IPS-15b (cell line): ENCODE data around the gene NPHP3.

Experiments used
- H3K27me3 ChIP-seq: one replicate; pipeline ENCODE4 v1.6.1; 2013; ENCODE audit warnings: low read length; ENCODE audit not compliant: control insufficient read depth, insufficient read depth
- H3K36me3 ChIP-seq: one replicate; pipeline ENCODE4 v1.6.1; 2013; ENCODE audit warnings: low read length; ENCODE audit not compliant: control insufficient read depth, insufficient read depth
- H3K4me1 ChIP-seq: one replicate; pipeline ENCODE4 v1.6.1; 2013; ENCODE audit warnings: mild to moderate bottlenecking, low read length; ENCODE audit not compliant: control insufficient read depth, insufficient read depth
- H3K4me3 ChIP-seq: one replicate; pipeline ENCODE4 v1.5.1; 2013; ENCODE audit warnings: low read depth, low read length
- H3K9ac ChIP-seq: one replicate; pipeline ENCODE4 v1.6.1; 2013; ENCODE audit warnings: low read depth, mild to moderate bottlenecking, low read length
- H3K9me3 ChIP-seq: one replicate; pipeline ENCODE4 v1.6.1; 2013; ENCODE audit warnings: mild to moderate bottlenecking, low read length; ENCODE audit not compliant: control insufficient read depth, insufficient read depth

NPHP3 gene

GRCh38 chr3:132721479-132722164 is 587 bp downstream of the NPHP3 start:
- H3K9ac ChIP-seq: peak overlapping the region; percentile 79
- H3K27me3 ChIP-seq: no peaks in the 10 kb centered on the region
- H3K36me3 ChIP-seq: no peaks in the 10 kb centered on the region
- H3K4me3 ChIP-seq: peak overlapping the region; percentile 81
- peaks cover 2% of the 10 kb centered on the region for H3K4me1 ChIP-seq
- H3K9me3 ChIP-seq: no peaks in the 10 kb centered on the region

GRCh38 chr3:132720228-132720627 is 2.0 kb downstream of the NPHP3 start:
- Histone ChIP-seq H3K9me3 (no peaks in the 10 kb centered on the region), H3K4me1 (peaks cover 2% of the 10 kb centered on the region), H3K4me3 (no peak overlapping the region), H3K36me3 (no peaks in the 10 kb centered on the region), H3K27me3 (no peaks in the 10 kb centered on the region), H3K9ac (no peak overlapping the region)

- Histone ChIP-seq H3K27me3 (no peaks in the 10 kb centered on the region), H3K36me3 (no peaks in the 10 kb centered on the region), H3K4me1 (peaks cover 2% of the 10 kb centered on the region), H3K9me3 (no peaks in the 10 kb centered on the region), H3K4me3 (no peak overlapping the region), H3K9ac (no peak overlapping the region)
Measured at GRCh38 chr3:132716372-132716771, 5.8 kb downstream of the NPHP3 start.

GRCh38 chr3:132713977-132714727 is 8.1 kb downstream of the NPHP3 start:
- Histone ChIP-seq H3K36me3 (no peaks in the 10 kb centered on the region), H3K27me3 (no peaks in the 10 kb centered on the region), H3K4me3 (no peak overlapping the region), H3K9ac (no peak overlapping the region), H3K4me1 (no peaks in the 10 kb centered on the region), H3K9me3 (no peaks in the 10 kb centered on the region)

- no peak overlapping the region for H3K4me3 ChIP-seq
- H3K9me3 ChIP-seq: no peaks in the 10 kb centered on the region
- H3K27me3 ChIP-seq: no peaks in the 10 kb centered on the region
- H3K9ac ChIP-seq: no peak overlapping the region
- H3K4me1 ChIP-seq: no peaks in the 10 kb centered on the region
- H3K36me3 ChIP-seq: no peaks in the 10 kb centered on the region
Measured at GRCh38 chr3:132710311-132710710, 11.9 kb downstream of the NPHP3 start.

GRCh38 chr3:132709761-132710160 is 12.4 kb downstream of the NPHP3 start:
- H3K4me3 ChIP-seq: no peak overlapping the region
- no peaks in the 10 kb centered on the region for H3K36me3 ChIP-seq
- no peaks in the 10 kb centered on the region for H3K27me3 ChIP-seq
- H3K9ac ChIP-seq: no peak overlapping the region
- H3K9me3 ChIP-seq: no peaks in the 10 kb centered on the region
- no peaks in the 10 kb centered on the region for H3K4me1 ChIP-seq

GRCh38 chr3:132703733-132704132 is 18.5 kb downstream of the NPHP3 start:
- Histone ChIP-seq H3K9me3 (no peaks in the 10 kb centered on the region), H3K36me3 (no peaks in the 10 kb centered on the region), H3K27me3 (no peaks in the 10 kb centered on the region), H3K9ac (no peak overlapping the region), H3K4me1 (no peaks in the 10 kb centered on the region), H3K4me3 (no peak overlapping the region)

GRCh38 chr3:132695422-132695821 is 26.8 kb downstream of the NPHP3 start:
- no peaks in the 10 kb centered on the region for H3K9me3 ChIP-seq
- no peak overlapping the region for H3K9ac ChIP-seq
- H3K4me3 ChIP-seq: no peak overlapping the region
- no peaks in the 10 kb centered on the region for H3K27me3 ChIP-seq
- no peaks in the 10 kb centered on the region for H3K4me1 ChIP-seq
- H3K36me3 ChIP-seq: no peaks in the 10 kb centered on the region

GRCh38 chr3:132694991-132695390 is 27.2 kb downstream of the NPHP3 start:
- Histone ChIP-seq H3K36me3 (no peaks in the 10 kb centered on the region), H3K4me1 (no peaks in the 10 kb centered on the region), H3K27me3 (no peaks in the 10 kb centered on the region), H3K9me3 (no peaks in the 10 kb centered on the region), H3K9ac (no peak overlapping the region), H3K4me3 (no peak overlapping the region)

- H3K36me3 ChIP-seq: no peaks in the 10 kb centered on the region
Measured at GRCh38 chr3:132690040-132690439, 32.2 kb downstream of the NPHP3 start.

GRCh38 chr3:132682201-132682600 is 40.0 kb downstream of the NPHP3 start:
- no peaks in the 10 kb centered on the region for H3K36me3 ChIP-seq

More at GRCh38 chr3:132690040-132690439, 32.2 kb downstream of the NPHP3 start:
- Histone ChIP-seq H3K4me1 (no peaks in the 10 kb centered on the region), H3K9ac (no peak overlapping the region), H3K4me3 (no peak overlapping the region), H3K9me3 (no peaks in the 10 kb centered on the region), H3K27me3 (no peaks in the 10 kb centered on the region)

GRCh38 chr3:132681421-132681820 is 40.8 kb downstream of the NPHP3 start:
- Histone ChIP-seq H3K36me3 (no peaks in the 10 kb centered on the region), H3K27me3 (no peaks in the 10 kb centered on the region)

More at GRCh38 chr3:132682201-132682600, 40.0 kb downstream of the NPHP3 start:
- Histone ChIP-seq H3K9me3 (no peaks in the 10 kb centered on the region), H3K9ac (no peak overlapping the region), H3K27me3 (no peaks in the 10 kb centered on the region), H3K4me3 (no peak overlapping the region), H3K4me1 (no peaks in the 10 kb centered on the region)

More at GRCh38 chr3:132681421-132681820, 40.8 kb downstream of the NPHP3 start:
- no peaks in the 10 kb centered on the region for H3K4me1 ChIP-seq
- H3K9ac ChIP-seq: no peak overlapping the region
- H3K9me3 ChIP-seq: no peaks in the 10 kb centered on the region
- no peak overlapping the region for H3K4me3 ChIP-seq
